Measurements from ENCODE around the gene KRCC1. TPM values are rescaled to one million over a fixed set of nuclear protein-coding genes. Genes with fewer than 3 reads are reported as not detected.
"Not testable (repeated sequence)": the region's sequence is repeated elsewhere in the genome, so short reads cannot be mapped to it uniquely, and the experiment has no call there.

Gene KRCC1
- total RNA-seq, 2 experiments from 2014 or later, result 3.0 to 3.2 TPM

GRCh38 chr2:88003074-88003755, 52.4 kb downstream of the KRCC1 start:
- peaks cover 8% of the 10 kb centered on the region for H3K4me1 ChIP-seq (ENCODE audit: insufficient read depth, low read length)
- ChIA-PET POLR2A (no interaction called here), CTCF (no interaction called here)
- H3K36me3 Mint-ChIP-seq (ENCODE audit: low read depth), result no peaks in the 10 kb centered on the region
- H3K27me3 Mint-ChIP-seq, result peaks cover 5% of the 10 kb centered on the region
- no peaks in the 10 kb centered on the region for H3K36me3 ChIP-seq (ENCODE audit: insufficient read depth, low read length)
- no peak overlapping the region for H3K27ac Mint-ChIP-seq
- H3K4me3 Mint-ChIP-seq, result no peak overlapping the region
- no peaks in the 10 kb centered on the region for H3K27me3 ChIP-seq (ENCODE audit: control insufficient read depth in 1 of 2, insufficient read depth in 2 of 2, low read length in 2 of 2)
- H3K4me3 ChIP-seq (ENCODE audit: low read length), result no peak overlapping the region
- H3K27ac ChIP-seq (ENCODE audit: low read depth in 1 of 2, low read length in 2 of 2), result no peak overlapping the region
- no peak for DNase-seq
- intact Hi-C loops (cut with DNase I, micrococcal nuclease), result loop anchor here (5.0 to 10.0 kb wide), 2 partner anchors 159 to 162 kb away; no protein-coding TSS in a partner anchor
- H3K9me3 ChIP-seq (ENCODE audit: control insufficient read depth in 1 of 2, insufficient read depth in 1 of 2, low read length in 2 of 2), result no peaks in the 10 kb centered on the region
- ATAC-seq (ENCODE audit: poor library complexity), result no peak
- H3K4me1 Mint-ChIP-seq (ENCODE audit: low read depth), result peaks cover 6% of the 10 kb centered on the region
- H3K9me3 Mint-ChIP-seq, result no peaks in the 10 kb centered on the region
- no peak for TF ChIP-seq CTCF (IDR thresholded peaks at IDR 0.05)

- ChIA-PET CTCF (interaction anchor here (0.7 to 1.4 kb wide), 6 partner anchors 8 to 62 kb away, joined by 3 to 10 read pairs (median 6); partner anchors contain the start of gene RNU2-63P), POLR2A (no interaction called here)
- Histone ChIP-seq H3K27me3 (ENCODE audit: control insufficient read depth in 1 of 2, insufficient read depth in 2 of 2, low read length in 2 of 2) (no peaks in the 10 kb centered on the region), H3K36me3 (ENCODE audit: insufficient read depth, low read length) (no peaks in the 10 kb centered on the region), H3K4me1 (ENCODE audit: insufficient read depth, low read length) (peaks cover 8% of the 10 kb centered on the region), H3K9me3 (ENCODE audit: control insufficient read depth in 1 of 2, insufficient read depth in 1 of 2, low read length in 2 of 2) (no peaks in the 10 kb centered on the region), H3K27ac (ENCODE audit: low read depth in 1 of 2, low read length in 2 of 2) (no peak overlapping the region), H3K4me3 (ENCODE audit: low read length) (no peak overlapping the region)
- no peak for ATAC-seq (ENCODE audit: poor library complexity)
- no peak overlapping the region for H3K4me3 Mint-ChIP-seq
- H3K9me3 Mint-ChIP-seq, result no peaks in the 10 kb centered on the region
- H3K27ac Mint-ChIP-seq, result no peak overlapping the region
- H3K36me3 Mint-ChIP-seq (ENCODE audit: low read depth), result no peaks in the 10 kb centered on the region
- DNase-seq, result no peak
- no peak for TF ChIP-seq CTCF (IDR thresholded peaks at IDR 0.05)
- peaks cover 6% of the 10 kb centered on the region for H3K4me1 Mint-ChIP-seq (ENCODE audit: low read depth)
- intact Hi-C loops (cut with DNase I, micrococcal nuclease), result loop anchor here (5.0 to 10.0 kb wide), 2 partner anchors 160 to 162 kb away; no protein-coding TSS in a partner anchor
- peaks cover 5% of the 10 kb centered on the region for H3K27me3 Mint-ChIP-seq
These were observed 53.2 kb downstream of the KRCC1 start for GRCh38 chr2:88002359-88002707.

- CTCF ChIA-PET; ATAC-seq (ENCODE audit: poor library complexity); H3K27ac Mint-ChIP-seq; H3K4me3 ChIP-seq (ENCODE audit: low read length); H3K36me3 Mint-ChIP-seq (ENCODE audit: low read depth); H3K4me1 ChIP-seq (ENCODE audit: insufficient read depth, low read length); H3K9me3 ChIP-seq (ENCODE audit: control insufficient read depth in 1 of 2, insufficient read depth in 1 of 2, low read length in 2 of 2); H3K27ac ChIP-seq (ENCODE audit: low read depth in 1 of 2, low read length in 2 of 2); H3K27me3 ChIP-seq (ENCODE audit: control insufficient read depth in 1 of 2, insufficient read depth in 2 of 2, low read length in 2 of 2); POLR2A ChIA-PET; H3K36me3 ChIP-seq (ENCODE audit: insufficient read depth, low read length); H3K4me3 Mint-ChIP-seq; DNase-seq; H3K9me3 Mint-ChIP-seq; H3K4me1 Mint-ChIP-seq (ENCODE audit: low read depth); H3K27me3 Mint-ChIP-seq: not testable (repeated sequence)
- intact Hi-C loops (cut with DNase I, micrococcal nuclease), result loop anchor here (5.0 to 10.0 kb wide), 2 partner anchors 162 to 164 kb away; no protein-coding TSS in a partner anchor
These were observed 55.1 kb downstream of the KRCC1 start for GRCh38 chr2:88000474-88000873.

- H3K27me3 Mint-ChIP-seq, result peaks cover under 1% of the 10 kb centered on the region
- Histone ChIP-seq H3K4me3 (ENCODE audit: low read length) (no peak overlapping the region), H3K9me3 (ENCODE audit: control insufficient read depth in 1 of 2, insufficient read depth in 1 of 2, low read length in 2 of 2) (no peaks in the 10 kb centered on the region), H3K27me3 (ENCODE audit: control insufficient read depth in 1 of 2, insufficient read depth in 2 of 2, low read length in 2 of 2) (no peaks in the 10 kb centered on the region), H3K27ac (ENCODE audit: low read depth in 1 of 2, low read length in 2 of 2) (no peak overlapping the region), H3K36me3 (ENCODE audit: insufficient read depth, low read length) (no peaks in the 10 kb centered on the region), H3K4me1 (ENCODE audit: insufficient read depth, low read length) (peaks cover under 1% of the 10 kb centered on the region)
- CTCF ChIA-PET, result no interaction called here
- H3K27ac Mint-ChIP-seq, result no peak overlapping the region
- intact Hi-C loops (cut with DNase I, micrococcal nuclease), result no loop called here
- H3K4me1 Mint-ChIP-seq (ENCODE audit: low read depth), result peaks cover under 1% of the 10 kb centered on the region
- no peak overlapping the region for H3K4me3 Mint-ChIP-seq
- DNase-seq (no peak), ATAC-seq (ENCODE audit: poor library complexity) (no peak)
- POLR2A ChIA-PET, result no interaction called here
- H3K36me3 Mint-ChIP-seq (ENCODE audit: low read depth), result no peaks in the 10 kb centered on the region
- no peak for TF ChIP-seq CTCF (IDR thresholded peaks at IDR 0.05)
- H3K9me3 Mint-ChIP-seq, result no peaks in the 10 kb centered on the region
These were observed 59.0 kb downstream of the KRCC1 start for GRCh38 chr2:87996570-87996969.

Measured in CD4-positive, alpha-beta T cell (primary cell).